ENCODE measurements around the gene ARHGEF19. TPM values are rescaled to one million over a fixed set of nuclear protein-coding genes. Genes with fewer than 3 reads are reported as not detected.

The ARHGEF19 gene
- total RNA-seq, 2 donors from 2014 or later = 14.8 to 17.5 TPM

- H3K36me3 Mint-ChIP-seq (ENCODE audit: low read depth) = peaks cover 3% of the 10 kb centered on the region
These were observed 16.9 kb downstream of the ARHGEF19 start for GRCh38 chr1:16195518-16195905.

GRCh38 chr1:16191916-16192546 is 20.4 kb downstream of the ARHGEF19 start:
- Histone ChIP-seq H3K4me1 (ENCODE audit: control insufficient read depth, insufficient read depth, low read length) (no peaks in the 10 kb centered on the region), H3K9me3 (ENCODE audit: control insufficient read depth, low read length) (no peaks in the 10 kb centered on the region), H3K27me3 (ENCODE audit: control insufficient read depth, insufficient read depth, low read length, poor library complexity, severe bottlenecking) (no peaks in the 10 kb centered on the region), H3K27ac (ENCODE audit: low read depth, low read length) (no peak overlapping the region), H3K36me3 (ENCODE audit: control insufficient read depth, insufficient read depth, low read length) (no peaks in the 10 kb centered on the region), H3K9ac (ENCODE audit: extremely low read depth, low read length, poor library complexity, severe bottlenecking) (no peak overlapping the region), H3K4me3 (ENCODE audit: low read length) (no peak overlapping the region)
- Mint-ChIP-seq H3K36me3 (ENCODE audit: low read depth) (no peaks in the 10 kb centered on the region), H3K4me1 (no peaks in the 10 kb centered on the region), H3K9me3 (no peaks in the 10 kb centered on the region), H3K27ac (no peak overlapping the region), H3K4me3 (no peak overlapping the region), H3K27me3 (ENCODE audit: insufficient read depth) (peaks cover 3% of the 10 kb centered on the region)
- WGBS, 2 experiments (ENCODE audit: insufficient coverage in 1 of 2, insufficient read length in 1 of 2) = 92 to 95% methylated on average over 4 to 5 of the region's 6 CpGs
- no peak for DNase-seq
- no peak for TF ChIP-seq CTCF (conservative IDR thresholded peaks at IDR 0.05)

More at GRCh38 chr1:16195518-16195905, 16.9 kb downstream of the ARHGEF19 start:
- 91 to 100% methylated on average over 3 to 7 of the region's 7 CpGs for WGBS, 2 experiments (ENCODE audit: insufficient coverage in 1 of 2, insufficient read length in 1 of 2)
- Histone ChIP-seq H3K9ac (ENCODE audit: extremely low read depth, low read length, poor library complexity, severe bottlenecking) (no peak overlapping the region), H3K36me3 (ENCODE audit: control insufficient read depth, insufficient read depth, low read length) (no peaks in the 10 kb centered on the region), H3K27me3 (ENCODE audit: control insufficient read depth, insufficient read depth, low read length, poor library complexity, severe bottlenecking) (no peaks in the 10 kb centered on the region), H3K9me3 (ENCODE audit: control insufficient read depth, low read length) (no peaks in the 10 kb centered on the region), H3K4me3 (ENCODE audit: low read length) (no peak overlapping the region), H3K27ac (ENCODE audit: low read depth, low read length) (no peak overlapping the region), H3K4me1 (ENCODE audit: control insufficient read depth, insufficient read depth, low read length) (no peaks in the 10 kb centered on the region)
- Mint-ChIP-seq H3K9me3 (no peaks in the 10 kb centered on the region), H3K4me1 (no peaks in the 10 kb centered on the region), H3K27ac (no peak overlapping the region), H3K4me3 (no peak overlapping the region), H3K27me3 (ENCODE audit: insufficient read depth) (no peaks in the 10 kb centered on the region)
- no peak for DNase-seq
- no peak for TF ChIP-seq CTCF (conservative IDR thresholded peaks at IDR 0.05)

GRCh38 chr1:16191309-16191708 is 21.1 kb downstream of the ARHGEF19 start:
- Histone ChIP-seq H3K9me3 (ENCODE audit: control insufficient read depth, low read length) (no peaks in the 10 kb centered on the region), H3K36me3 (ENCODE audit: control insufficient read depth, insufficient read depth, low read length) (no peaks in the 10 kb centered on the region), H3K27me3 (ENCODE audit: control insufficient read depth, insufficient read depth, low read length, poor library complexity, severe bottlenecking) (no peaks in the 10 kb centered on the region), H3K4me1 (ENCODE audit: control insufficient read depth, insufficient read depth, low read length) (no peaks in the 10 kb centered on the region), H3K9ac (ENCODE audit: extremely low read depth, low read length, poor library complexity, severe bottlenecking) (no peak overlapping the region), H3K4me3 (ENCODE audit: low read length) (no peak overlapping the region), H3K27ac (ENCODE audit: low read depth, low read length) (no peak overlapping the region)
- no peak for TF ChIP-seq CTCF (conservative IDR thresholded peaks at IDR 0.05)
- 94% methylated on average over 1 of the region's 1 CpG; no CpG with 5 or more reads in 1 of the 2 experiments for WGBS, 2 experiments (ENCODE audit: insufficient coverage in 1 of 2, insufficient read length in 1 of 2)
- Mint-ChIP-seq H3K4me3 (no peak overlapping the region), H3K27me3 (ENCODE audit: insufficient read depth) (peaks cover 3% of the 10 kb centered on the region), H3K9me3 (no peaks in the 10 kb centered on the region), H3K4me1 (no peaks in the 10 kb centered on the region), H3K36me3 (ENCODE audit: low read depth) (no peaks in the 10 kb centered on the region), H3K27ac (no peak overlapping the region)
- DNase-seq = no peak
